Activated CD8-positive, alpha-beta memory T cell treated with anti-CD3 and anti-CD28 coated beads, Interleukin-2, amount 50 U/mL, for 48 hours (primary cell): ENCODE data around the gene KIF25.
"Not testable (repeated sequence)": the region's sequence is repeated elsewhere in the genome, so short reads cannot be mapped to it uniquely, and the experiment has no call there.

Experiments used
- DNase-seq: peaks from one replicate; pipeline ENCODE4 v3.0.0-alpha.2; 2020

The KIF25 gene

GRCh38 chr6:167996424-167997199 is 859 bp upstream of the KIF25 start:
- no peak for DNase-seq

GRCh38 chr6:167998215-167998614 is 744 bp downstream of the KIF25 start:
- no peak for DNase-seq

GRCh38 chr6:168000198-168001028 is 2.9 kb downstream of the KIF25 start:
- DNase-seq, result no peak

- DNase-seq, result no peak
Observed at GRCh38 chr6:168001029-168001332, 3.5 kb downstream of the KIF25 start.

- DNase-seq, result not testable (repeated sequence)
Observed at GRCh38 chr6:168001514-168001913, 4.0 kb downstream of the KIF25 start.

- DNase-seq, result no peak
Observed at GRCh38 chr6:168002804-168003203, 5.3 kb downstream of the KIF25 start.

- DNase-seq, result no peak
Observed at GRCh38 chr6:168004023-168004422, 6.6 kb downstream of the KIF25 start.

- DNase-seq, result no peak
Observed at GRCh38 chr6:168004945-168005344, 7.5 kb downstream of the KIF25 start.

- DNase-seq, result no peak
Observed at GRCh38 chr6:168005796-168006195, 8.3 kb downstream of the KIF25 start.

GRCh38 chr6:168007592-168008338 is 10.3 kb downstream of the KIF25 start:
- no peak for DNase-seq

GRCh38 chr6:168009331-168009730 is 11.9 kb downstream of the KIF25 start:
- DNase-seq, result no peak

- no peak for DNase-seq
Observed at GRCh38 chr6:168011291-168011690, 13.8 kb downstream of the KIF25 start.

GRCh38 chr6:168012431-168013249 is 15.2 kb downstream of the KIF25 start:
- no peak for DNase-seq

- no peak for DNase-seq
Observed at GRCh38 chr6:168013250-168013915, 15.9 kb downstream of the KIF25 start.

GRCh38 chr6:168014428-168014827 is 17.0 kb downstream of the KIF25 start:
- DNase-seq, result no peak

GRCh38 chr6:168015009-168015408 is 17.5 kb downstream of the KIF25 start:
- DNase-seq, result no peak

- DNase-seq, result no peak
Observed at GRCh38 chr6:168015482-168016175, 18.2 kb downstream of the KIF25 start.

- no peak for DNase-seq
Observed at GRCh38 chr6:168016176-168016620, 18.7 kb downstream of the KIF25 start.

GRCh38 chr6:168016721-168017525 is 19.5 kb downstream of the KIF25 start:
- no peak for DNase-seq

GRCh38 chr6:168017629-168018028 is 20.2 kb downstream of the KIF25 start:
- DNase-seq, result no peak

GRCh38 chr6:168018664-168019063 is 21.2 kb downstream of the KIF25 start:
- DNase-seq, result no peak
